GM23338 (cell line): Measurements from ENCODE around the gene MEST. TPM values are rescaled to one million over a fixed set of nuclear protein-coding genes. Genes with fewer than 3 reads are reported as not detected.

Experiments used
- ATAC-seq: fragments of 200-7000 bp; cut with Tn5 transposase; 3 replicates; pipeline ENCODE4 v1.9.1; 2020
- DNase-seq: peaks from one replicate; pipeline ENCODE4 v3.0.0-alpha.2; 2015; ENCODE audit warnings: low spot score
- H2AFZ ChIP-seq: fragments of 200-600 bp; sonication (generic); 2 replicates; pipeline ENCODE4 v1.8.0; 2016; ENCODE audit warnings: antibody characterized with exemption, mild to moderate bottlenecking, moderate library complexity
- H3F3A ChIP-seq: fragments of 200-600 bp; sonication (generic); replicated peaks from 2 replicates; pipeline ENCODE4 v1.8.0; 2017; ENCODE audit warnings: antibody characterized with exemption, mixed run types, low read depth
- H3K27ac ChIP-seq: fragments of 200-600 bp; sonication (generic); 2 replicates; pipeline ENCODE4 v1.6.1; 2016; ENCODE audit warnings: low read depth
- H3K27me3 ChIP-seq: fragments of 200-600 bp; sonication (generic); 2 replicates; pipeline ENCODE4 v1.8.0; 2016; ENCODE audit warnings: mild to moderate bottlenecking, mixed run types, moderate library complexity; ENCODE audit not compliant: insufficient read depth
- H3K36me3 ChIP-seq: fragments of 200-600 bp; sonication (generic); 2 replicates; pipeline ENCODE4 v1.8.0; 2016; ENCODE audit warnings: mild to moderate bottlenecking; ENCODE audit not compliant: insufficient read depth
- H3K4me1 ChIP-seq: fragments of 200-600 bp; sonication (generic); 2 replicates; pipeline ENCODE4 v1.8.0; 2016; ENCODE audit warnings: mild to moderate bottlenecking, moderate library complexity; ENCODE audit not compliant: insufficient read depth
- H3K4me2 ChIP-seq: fragments of 200-600 bp; sonication (generic); 2 replicates; pipeline ENCODE4 v1.7.1; 2017; ENCODE audit warnings: mixed run types
- H3K4me3 ChIP-seq: fragments of 200-600 bp; sonication (generic); 2 replicates; pipeline ENCODE4 v1.6.1; 2016; ENCODE audit warnings: mixed run types
- H3K79me2 ChIP-seq: fragments of 200-600 bp; sonication (generic); replicated peaks from 2 replicates; pipeline ENCODE4 v1.8.0; 2017; ENCODE audit warnings: mild to moderate bottlenecking; ENCODE audit not compliant: insufficient read depth
- H3K9me2 ChIP-seq: fragments of 200-600 bp; sonication (generic); 2 replicates; pipeline ENCODE4 v1.8.0; 2017; ENCODE audit not compliant: insufficient read depth
- H4K20me1 ChIP-seq: fragments of 200-600 bp; sonication (generic); replicated peaks from 2 replicates; pipeline ENCODE4 v1.8.0; 2017; ENCODE audit warnings: mild to moderate bottlenecking; ENCODE audit not compliant: insufficient read depth
- H3K27ac Mint-ChIP-seq: 2 replicates; pipeline ENCODE4 v1.8.0; 2020; ENCODE audit warnings: inconsistent platforms, mild to moderate bottlenecking, moderate library complexity, mixed read lengths
- H3K27me3 Mint-ChIP-seq: 3 replicates; pipeline ENCODE4 v1.8.0; 2022; ENCODE audit warnings: low read depth, mild to moderate bottlenecking, moderate library complexity, mixed read lengths, inconsistent platforms; ENCODE audit not compliant: insufficient read depth, poor library complexity
- H3K36me3 Mint-ChIP-seq: 3 replicates; pipeline ENCODE4 v1.8.0; 2021; ENCODE audit warnings: low read depth, mild to moderate bottlenecking, inconsistent platforms, moderate library complexity, mixed read lengths
- H3K4me1 Mint-ChIP-seq: 3 replicates; pipeline ENCODE4 v1.8.0; 2020; ENCODE audit warnings: mild to moderate bottlenecking, inconsistent platforms, mixed read lengths
- H3K4me3 Mint-ChIP-seq: 3 replicates; pipeline ENCODE4 v1.8.0; 2021; ENCODE audit warnings: moderate library complexity, mild to moderate bottlenecking, inconsistent platforms, mixed read lengths
- H3K9me3 Mint-ChIP-seq: 3 replicates; pipeline ENCODE4 v1.8.0; 2020; ENCODE audit warnings: moderate library complexity, mild to moderate bottlenecking, inconsistent platforms, mixed read lengths
- CREB1 ChIP-seq: fragments of 250-450 bp; sonication (Bioruptor Pico); IDR thresholded peaks from 2 replicates; pipeline ENCODE4 v1.5.0; 2020; ENCODE audit warnings: low read depth, mild to moderate bottlenecking, moderate library complexity
- CTCF ChIP-seq, 2 experiments: fragments of 200-600 bp in 1 of 2; sonication (generic) in 1 of 2; conservative IDR thresholded peaks; 2 replicates each; pipeline versions ENCODE4 v1.5.1 to v1.6.1; 2016 to 2017; ENCODE audit warnings: antibody characterized with exemption in 2 of 2, low read depth in 2 of 2, mild to moderate bottlenecking in 2 of 2, moderate library complexity in 1 of 2
- ETS1 ChIP-seq: IDR thresholded peaks from 2 replicates; pipeline ENCODE4 v1.6.1; 2016; ENCODE audit warnings: antibody characterized with exemption
- EZH2 ChIP-seq: fragments of 200-600 bp; sonication (generic); IDR thresholded peaks from one replicate; pipeline ENCODE4 v1.8.0; 2017; ENCODE audit warnings: antibody characterized with exemption, mild to moderate bottlenecking, low read depth; ENCODE audit not compliant: unreplicated experiment
- EZH2phosphoT487 ChIP-seq: fragments of 200-600 bp; sonication (generic); IDR thresholded peaks from one replicate; pipeline ENCODE4 v1.8.1; 2018; ENCODE audit warnings: antibody characterized with exemption; ENCODE audit not compliant: unreplicated experiment
- JUNB ChIP-seq: IDR thresholded peaks from one replicate; pipeline ENCODE4 v1.6.1; 2016; ENCODE audit warnings: antibody characterized with exemption; ENCODE audit not compliant: unreplicated experiment
- NANOG ChIP-seq: IDR thresholded peaks from 2 replicates; pipeline ENCODE4 v1.6.1; 2016; ENCODE audit warnings: antibody characterized with exemption, borderline replicate concordance
- POLR2AphosphoS5 ChIP-seq: IDR thresholded peaks from 2 replicates; pipeline ENCODE4 v1.6.1; 2016; ENCODE audit warnings: antibody characterized with exemption, low read depth
- REST ChIP-seq: IDR thresholded peaks from one replicate; pipeline ENCODE4 v1.6.1; 2018; ENCODE audit warnings: antibody characterized with exemption; ENCODE audit not compliant: unreplicated experiment
- STAT1 ChIP-seq: IDR thresholded peaks from one replicate; pipeline ENCODE4 v1.6.1; 2016; ENCODE audit warnings: antibody characterized with exemption; ENCODE audit not compliant: unreplicated experiment
- ZNF114 ChIP-seq: fragments of 250-450 bp; sonication (Bioruptor Pico); IDR thresholded peaks from 2 replicates; pipeline ENCODE4 v1.5.0; 2020; ENCODE audit warnings: mild to moderate bottlenecking, moderate library complexity
- ZNF331 ChIP-seq: fragments of 250-450 bp; sonication (Bioruptor Pico); IDR thresholded peaks from 2 replicates; pipeline ENCODE4 v1.5.0; 2020; ENCODE audit warnings: low read depth, mild to moderate bottlenecking, moderate library complexity
- ZNF462 ChIP-seq: fragments of 250-450 bp; sonication (Bioruptor Pico); IDR thresholded peaks from 2 replicates; pipeline ENCODE4 v1.5.0; 2020; ENCODE audit warnings: mild to moderate bottlenecking, moderate library complexity
- polyA plus RNA-seq: library from polyadenylated mRNA; unstranded; fragments of >200 nt; fragmentation: Nextera tagmentation; extraction: Ambion mirVana; gene quantifications from 2 replicates; pipeline ENCODE4 v1.2.1, GENCODE V29; 2016
- total RNA-seq: library from RNA; depleted of rRNA; stranded (reverse); fragments of >200 nt; shearing (Covaris generic); gene quantifications from 2 replicates; pipeline ENCODE4 v1.2.3, GENCODE V29; 2014

The MEST gene
- total and polyA plus RNA-seq, 2 experiments from 2014 or later, result 167 to 229 TPM

- Histone ChIP-seq H2AFZ (no peak overlapping the region), H4K20me1 (peaks cover 15% of the 10 kb centered on the region), H3K36me3 (peaks cover 14% of the 10 kb centered on the region), H3K79me2 (peaks cover 69% of the 10 kb centered on the region), H3K9me2 (no peaks in the 10 kb centered on the region), H3K4me3 (peak overlapping the region; percentile 58), H3K4me1 (peaks cover 28% of the 10 kb centered on the region), H3F3A (peaks cover 3% of the 10 kb centered on the region; the same call in 1 of the 2 replicates), H3K27ac (no peak overlapping the region), H3K4me2 (peak overlapping the region; percentile 80), H3K27me3 (peaks cover 10% of the 10 kb centered on the region)
- no peak for TF ChIP-seq ZNF331 (CRISPR knock-in tag)
- TF ChIP-seq EZH2phosphoT487, result no peak
- TF ChIP-seq CTCF (conservative IDR thresholded peaks at IDR 0.05; ENCODE audit: low read depth in 2 of 2), result no peak
- no peak for TF ChIP-seq NANOG
- no peak for TF ChIP-seq REST
- no peak for TF ChIP-seq ZNF462 (CRISPR knock-in tag)
- no peak for TF ChIP-seq EZH2
- TF ChIP-seq ETS1, result no peak
- TF ChIP-seq ZNF114 (CRISPR knock-in tag), result no peak
- TF ChIP-seq STAT1, result no peak
- no peak for TF ChIP-seq POLR2AphosphoS5
- TF ChIP-seq JUNB, result no peak
- no peak for TF ChIP-seq CREB1 (CRISPR knock-in tag)
- peak; percentile 26 for DNase-seq
- ATAC-seq, result no peak
- H3K27me3 Mint-ChIP-seq, result peaks cover 11% of the 10 kb centered on the region
- peaks cover 55% of the 10 kb centered on the region for H3K36me3 Mint-ChIP-seq
- H3K27ac Mint-ChIP-seq, result peak overlapping the region; percentile 45; the same call in 1 of the 2 replicates
- peaks cover 18% of the 10 kb centered on the region for H3K9me3 Mint-ChIP-seq
- H3K4me3 Mint-ChIP-seq, result peak overlapping the region; percentile 86
- H3K4me1 Mint-ChIP-seq, result peaks cover 37% of the 10 kb centered on the region
Observed at GRCh38 chr7:130493275-130493873, 1.5 kb downstream of the MEST start.
